MM.1S (cell line): ENCODE data around the gene ZNRF1.

Experiments used
- DNase-seq: peaks from one replicate; pipeline ENCODE4 v3.0.0-alpha.2; 2015
- H2AFZ ChIP-seq: fragments of 300-600 bp; sonication (generic); 2 replicates; pipeline ENCODE4 v1.6.0; 2016; ENCODE audit warnings: antibody characterized with exemption, low read length
- H3F3A ChIP-seq: fragments of 300-600 bp; sonication (generic); 2 replicates; pipeline ENCODE4 v1.6.1; 2016; ENCODE audit warnings: mild to moderate bottlenecking, antibody characterized with exemption, low read length, moderate library complexity, mixed read lengths; ENCODE audit not compliant: insufficient read depth
- H3K27ac ChIP-seq: fragments of 300-600 bp; sonication (generic); 2 replicates; pipeline ENCODE4 v1.5.1; 2016; ENCODE audit warnings: mild to moderate bottlenecking, low read length
- H3K27me3 ChIP-seq: fragments of 300-600 bp; sonication (generic); replicated peaks from 2 replicates; pipeline ENCODE4 v1.6.0; 2016; ENCODE audit warnings: low read length; ENCODE audit not compliant: insufficient read depth
- H3K36me3 ChIP-seq: fragments of 300-600 bp; sonication (generic); replicated peaks from 2 replicates; pipeline ENCODE4 v1.6.1; 2016; ENCODE audit warnings: mild to moderate bottlenecking, low read length, mixed read lengths; ENCODE audit not compliant: insufficient read depth
- H3K4me1 ChIP-seq: fragments of 300-600 bp; sonication (generic); 2 replicates; pipeline ENCODE4 v1.6.1; 2016; ENCODE audit warnings: low read length, mixed read lengths
- H3K4me2 ChIP-seq: fragments of 300-600 bp; sonication (generic); 2 replicates; pipeline ENCODE4 v1.6.0; 2016; ENCODE audit warnings: low read depth, low read length
- H3K4me3 ChIP-seq: fragments of 300-600 bp; sonication (generic); 2 replicates; pipeline ENCODE4 v1.5.1; 2016; ENCODE audit warnings: low read length, mixed read lengths
- H3K79me2 ChIP-seq: fragments of 300-600 bp; sonication (generic); 2 replicates; pipeline ENCODE4 v1.6.1; 2016; ENCODE audit warnings: mixed run types, low read length, mixed read lengths
- H3K9ac ChIP-seq: fragments of 300-600 bp; sonication (generic); 2 replicates; pipeline ENCODE4 v1.6.1; 2016; ENCODE audit warnings: low read length, mixed read lengths
- H3K9me2 ChIP-seq: fragments of 300-600 bp; sonication (generic); replicated peaks from 2 replicates; pipeline ENCODE4 v1.6.1; 2016; ENCODE audit warnings: mild to moderate bottlenecking, low read length, mixed read lengths; ENCODE audit not compliant: insufficient read depth
- H3K9me3 ChIP-seq: fragments of 300-600 bp; sonication (generic); replicated peaks from 2 replicates; pipeline ENCODE4 v1.6.1; 2016; ENCODE audit warnings: mild to moderate bottlenecking, low read length, mixed read lengths; ENCODE audit not compliant: insufficient read depth
- H4K20me1 ChIP-seq: fragments of 300-600 bp; sonication (generic); 2 replicates; pipeline ENCODE4 v1.6.1; 2016; ENCODE audit warnings: mild to moderate bottlenecking, low read length, moderate library complexity, mixed read lengths; ENCODE audit not compliant: insufficient read depth
- EZH2 ChIP-seq: fragments of 300-600 bp; sonication (generic); optimal IDR thresholded peaks from 2 replicates; pipeline ENCODE3; 2017; ENCODE audit warnings: low read depth, mild to moderate bottlenecking, antibody characterized with exemption, low read length, mixed read lengths
- EZH2phosphoT487 ChIP-seq: fragments of 300-600 bp; sonication (generic); IDR thresholded peaks from 2 replicates; pipeline ENCODE4 v1.6.1; 2018; ENCODE audit warnings: antibody characterized with exemption, low read length
- TF ChIP-seq, protein P1 (sequence below): fragments of 300-600 bp; sonication (generic); IDR thresholded peaks from 2 replicates; pipeline ENCODE4 v1.5.1; 2016; ENCODE audit warnings: antibody characterized with exemption, low read length, mixed read lengths

Gene ZNRF1

DNA sequence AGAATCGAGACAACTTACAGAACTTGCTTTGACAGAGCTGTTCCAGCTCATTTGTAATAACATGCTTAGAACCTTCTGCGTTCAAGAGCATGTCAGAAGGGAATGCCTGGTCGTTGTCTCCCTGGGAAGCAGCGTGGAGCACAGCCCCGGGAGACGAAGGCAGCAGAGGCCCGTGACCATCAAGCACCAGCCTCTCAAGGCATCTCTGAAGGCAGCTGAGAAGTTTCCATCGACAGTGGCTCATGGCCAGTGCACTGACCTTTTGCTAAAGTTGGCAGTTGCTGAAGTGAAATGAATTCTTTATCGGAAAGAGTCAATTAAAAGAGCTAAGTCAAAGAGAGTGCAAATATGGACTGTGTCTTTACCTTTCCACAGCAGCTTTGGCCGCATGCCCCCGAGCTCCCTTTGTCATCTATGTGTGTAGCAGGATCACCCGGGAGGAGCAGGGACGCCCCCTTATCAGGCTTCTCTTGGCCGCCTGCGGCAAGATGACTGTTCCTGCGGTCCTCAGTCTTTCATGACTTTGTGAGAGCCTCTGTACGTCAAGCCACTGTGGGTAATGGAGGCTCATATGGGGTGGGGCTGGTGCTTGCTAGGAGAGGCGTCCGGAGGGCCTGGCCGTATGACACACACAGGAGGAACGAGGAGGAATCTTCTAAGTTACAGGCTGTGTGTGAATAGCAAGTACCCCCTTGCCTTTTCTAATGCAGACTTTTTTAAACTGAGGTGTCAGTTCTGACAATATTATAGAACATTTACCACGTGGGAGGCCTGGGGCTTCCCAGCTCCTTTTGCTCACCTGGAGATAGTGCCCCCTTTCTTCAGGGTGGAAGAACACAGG lies 63.5 kb downstream of the ZNRF1 start:
- TF ChIP-seq, protein P1, sequence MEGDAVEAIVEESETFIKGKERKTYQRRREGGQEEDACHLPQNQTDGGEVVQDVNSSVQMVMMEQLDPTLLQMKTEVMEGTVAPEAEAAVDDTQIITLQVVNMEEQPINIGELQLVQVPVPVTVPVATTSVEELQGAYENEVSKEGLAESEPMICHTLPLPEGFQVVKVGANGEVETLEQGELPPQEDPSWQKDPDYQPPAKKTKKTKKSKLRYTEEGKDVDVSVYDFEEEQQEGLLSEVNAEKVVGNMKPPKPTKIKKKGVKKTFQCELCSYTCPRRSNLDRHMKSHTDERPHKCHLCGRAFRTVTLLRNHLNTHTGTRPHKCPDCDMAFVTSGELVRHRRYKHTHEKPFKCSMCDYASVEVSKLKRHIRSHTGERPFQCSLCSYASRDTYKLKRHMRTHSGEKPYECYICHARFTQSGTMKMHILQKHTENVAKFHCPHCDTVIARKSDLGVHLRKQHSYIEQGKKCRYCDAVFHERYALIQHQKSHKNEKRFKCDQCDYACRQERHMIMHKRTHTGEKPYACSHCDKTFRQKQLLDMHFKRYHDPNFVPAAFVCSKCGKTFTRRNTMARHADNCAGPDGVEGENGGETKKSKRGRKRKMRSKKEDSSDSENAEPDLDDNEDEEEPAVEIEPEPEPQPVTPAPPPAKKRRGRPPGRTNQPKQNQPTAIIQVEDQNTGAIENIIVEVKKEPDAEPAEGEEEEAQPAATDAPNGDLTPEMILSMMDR: no peak
- TF ChIP-seq EZH2phosphoT487 (no peak), EZH2 (no peak)
- Histone ChIP-seq H3K9me3 (no peaks in the 10 kb centered on the region), H3K36me3 (no peaks in the 10 kb centered on the region), H3F3A (no peaks in the 10 kb centered on the region), H4K20me1 (no peaks in the 10 kb centered on the region), H3K4me2 (no peak overlapping the region), H3K9ac (no peak overlapping the region), H3K79me2 (no peaks in the 10 kb centered on the region), H3K4me1 (no peaks in the 10 kb centered on the region), H3K27ac (no peak overlapping the region), H3K4me3 (no peak overlapping the region), H2AFZ (no peak overlapping the region), H3K9me2 (no peaks in the 10 kb centered on the region), H3K27me3 (no peaks in the 10 kb centered on the region)
- DNase-seq: no peak

DNA sequence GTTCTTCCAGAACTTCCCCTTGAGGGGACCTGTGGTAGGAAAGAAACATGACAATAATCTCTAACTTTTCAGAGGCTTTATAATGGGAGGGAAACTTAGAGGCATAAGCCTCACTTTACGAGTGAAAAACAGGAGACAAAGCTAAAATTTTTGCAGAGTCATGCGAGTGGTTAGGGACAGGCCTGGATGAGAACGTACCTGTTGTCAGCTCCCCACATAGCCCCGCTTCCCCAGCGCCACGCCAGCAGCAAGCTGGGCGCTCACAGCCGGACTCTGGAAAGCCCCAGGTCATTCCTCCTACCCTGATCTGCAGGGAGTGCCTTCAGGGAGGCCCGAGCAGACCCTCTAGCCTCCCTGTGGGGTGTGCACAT lies 64.1 kb downstream of the ZNRF1 start:
- no peak for DNase-seq
- H3K9me2 ChIP-seq: no peaks in the 10 kb centered on the region
- H2AFZ ChIP-seq: no peak overlapping the region
- no peaks in the 10 kb centered on the region for H3K4me1 ChIP-seq
- no peak overlapping the region for H3K9ac ChIP-seq
- no peaks in the 10 kb centered on the region for H3F3A ChIP-seq
- no peak for TF ChIP-seq EZH2phosphoT487
- H3K27ac ChIP-seq: no peak overlapping the region
- H3K27me3 ChIP-seq: no peaks in the 10 kb centered on the region
- H3K36me3 ChIP-seq: no peaks in the 10 kb centered on the region
- no peak overlapping the region for H3K4me2 ChIP-seq
- no peaks in the 10 kb centered on the region for H4K20me1 ChIP-seq
- H3K9me3 ChIP-seq: no peaks in the 10 kb centered on the region
- H3K4me3 ChIP-seq: no peak overlapping the region
- no peaks in the 10 kb centered on the region for H3K79me2 ChIP-seq

DNA sequence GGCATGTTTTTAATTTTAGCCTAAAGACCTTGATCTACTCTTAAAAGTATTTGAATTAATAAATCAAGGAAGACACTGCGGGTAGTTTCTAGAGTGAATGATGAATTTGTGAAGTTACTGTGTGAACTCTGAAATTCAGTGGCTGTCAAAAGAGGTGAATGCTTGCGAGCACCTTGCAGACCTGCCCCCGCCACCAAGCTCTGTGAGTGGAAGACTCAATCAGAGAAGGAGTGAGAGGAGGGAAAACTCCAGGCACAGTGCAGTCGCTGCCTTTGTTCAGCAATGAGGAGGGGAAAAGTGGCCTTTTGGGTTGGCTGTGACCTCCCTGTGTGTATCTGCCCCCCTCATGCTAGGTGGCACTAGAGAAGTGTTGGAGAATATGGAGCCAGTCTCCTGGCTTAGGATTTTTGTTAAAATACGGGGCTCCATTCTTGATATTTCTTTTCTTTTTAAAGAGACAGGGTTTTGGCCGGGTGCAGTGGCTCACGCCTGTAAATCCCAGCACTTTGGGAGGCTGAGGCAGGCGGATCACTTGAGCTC lies 64.8 kb downstream of the ZNRF1 start:
- no peak overlapping the region for H3K9ac ChIP-seq
- no peaks in the 10 kb centered on the region for H3K27me3 ChIP-seq
- no peak overlapping the region for H2AFZ ChIP-seq
- TF ChIP-seq, protein P1: no peak
- no peak for TF ChIP-seq EZH2
- no peak for TF ChIP-seq EZH2phosphoT487
- no peak for DNase-seq
- H3K9me3 ChIP-seq: no peaks in the 10 kb centered on the region
- no peaks in the 10 kb centered on the region for H3F3A ChIP-seq
- no peak overlapping the region for H3K27ac ChIP-seq
- no peaks in the 10 kb centered on the region for H3K79me2 ChIP-seq
- H3K36me3 ChIP-seq: no peaks in the 10 kb centered on the region
- H3K4me2 ChIP-seq: no peak overlapping the region
- H3K4me3 ChIP-seq: no peak overlapping the region
- H4K20me1 ChIP-seq: no peaks in the 10 kb centered on the region
- H3K4me1 ChIP-seq: no peaks in the 10 kb centered on the region
- no peaks in the 10 kb centered on the region for H3K9me2 ChIP-seq
